GM18519 (cell line): ENCODE results near the gene GNAO1.
A peak's percentile ranks its signal among the peaks of the same experiment; 100 is the strongest.

Experiments
- ATAC-seq: cut with Tn5 transposase; IDR thresholded peaks from one replicate; pipeline ENCODE4 v1.9.1; 2021; ENCODE audit warnings: mild to moderate bottlenecking, moderate library complexity; ENCODE audit not compliant: unreplicated experiment, low FRiP score

Gene GNAO1

GRCh38 chr16:56306690-56307533, 115.6 kb downstream of the GNAO1 start:
- no peak for ATAC-seq

- no peak for ATAC-seq
These were observed 116.2 kb downstream of the GNAO1 start for GRCh38 chr16:56307534-56307873.

- ATAC-seq = no peak
These were observed 117.7 kb downstream of the GNAO1 start for GRCh38 chr16:56309008-56309407.

GRCh38 chr16:56310690-56311089, 119.4 kb downstream of the GNAO1 start:
- no peak for ATAC-seq

GRCh38 chr16:56311208-56312027, 120.1 kb downstream of the GNAO1 start:
- ATAC-seq = no peak

GRCh38 chr16:56312028-56312300, 120.7 kb downstream of the GNAO1 start:
- no peak for ATAC-seq

- ATAC-seq = no peak
These were observed 121.3 kb downstream of the GNAO1 start for GRCh38 chr16:56312556-56312955.

GRCh38 chr16:56314244-56314850, 123.1 kb downstream of the GNAO1 start:
- no peak for ATAC-seq

- ATAC-seq = no peak
These were observed 124.7 kb downstream of the GNAO1 start for GRCh38 chr16:56315955-56316354.

GRCh38 chr16:56316545-56316944, 125.3 kb downstream of the GNAO1 start:
- no peak for ATAC-seq

GRCh38 chr16:56317998-56318826, 126.9 kb downstream of the GNAO1 start:
- ATAC-seq = peak; percentile 85

- no peak for ATAC-seq
These were observed 127.5 kb downstream of the GNAO1 start for GRCh38 chr16:56318827-56319140.

- ATAC-seq = no peak
These were observed 128.1 kb downstream of the GNAO1 start for GRCh38 chr16:56319376-56319775.

- no peak for ATAC-seq
These were observed 128.8 kb downstream of the GNAO1 start for GRCh38 chr16:56320056-56320455.

GRCh38 chr16:56320811-56321558, 129.7 kb downstream of the GNAO1 start:
- no peak for ATAC-seq

GRCh38 chr16:56321571-56321970, 130.3 kb downstream of the GNAO1 start:
- ATAC-seq = no peak

- ATAC-seq = no peak
These were observed 133.1 kb downstream of the GNAO1 start for GRCh38 chr16:56324406-56324805.

GRCh38 chr16:56325956-56326355, 134.7 kb downstream of the GNAO1 start:
- no peak for ATAC-seq

GRCh38 chr16:56327071-56327928, 136.0 kb downstream of the GNAO1 start:
- ATAC-seq = no peak
